ENCODE results near the gene TGDS.

DNA sequence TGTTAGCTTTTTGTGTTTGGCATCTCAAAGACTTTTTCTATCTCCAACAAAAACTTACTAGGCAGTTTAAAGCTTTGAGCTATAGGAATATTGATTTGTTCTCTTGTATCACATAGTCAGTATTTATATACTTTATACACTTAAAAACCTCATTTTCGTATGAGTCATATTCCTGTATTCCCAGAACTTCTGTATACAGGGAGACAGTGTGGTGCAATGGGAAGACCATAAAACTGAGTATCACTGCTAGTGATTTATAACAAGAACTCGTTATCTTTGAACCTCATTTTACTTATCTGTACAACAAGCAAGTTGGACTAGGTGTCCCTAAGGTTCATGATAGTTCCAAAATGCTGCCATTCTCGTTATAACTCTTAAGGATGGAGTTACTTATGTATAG is 12.0 kb upstream of the TGDS start:
- TF ChIP-seq, protein P1, sequence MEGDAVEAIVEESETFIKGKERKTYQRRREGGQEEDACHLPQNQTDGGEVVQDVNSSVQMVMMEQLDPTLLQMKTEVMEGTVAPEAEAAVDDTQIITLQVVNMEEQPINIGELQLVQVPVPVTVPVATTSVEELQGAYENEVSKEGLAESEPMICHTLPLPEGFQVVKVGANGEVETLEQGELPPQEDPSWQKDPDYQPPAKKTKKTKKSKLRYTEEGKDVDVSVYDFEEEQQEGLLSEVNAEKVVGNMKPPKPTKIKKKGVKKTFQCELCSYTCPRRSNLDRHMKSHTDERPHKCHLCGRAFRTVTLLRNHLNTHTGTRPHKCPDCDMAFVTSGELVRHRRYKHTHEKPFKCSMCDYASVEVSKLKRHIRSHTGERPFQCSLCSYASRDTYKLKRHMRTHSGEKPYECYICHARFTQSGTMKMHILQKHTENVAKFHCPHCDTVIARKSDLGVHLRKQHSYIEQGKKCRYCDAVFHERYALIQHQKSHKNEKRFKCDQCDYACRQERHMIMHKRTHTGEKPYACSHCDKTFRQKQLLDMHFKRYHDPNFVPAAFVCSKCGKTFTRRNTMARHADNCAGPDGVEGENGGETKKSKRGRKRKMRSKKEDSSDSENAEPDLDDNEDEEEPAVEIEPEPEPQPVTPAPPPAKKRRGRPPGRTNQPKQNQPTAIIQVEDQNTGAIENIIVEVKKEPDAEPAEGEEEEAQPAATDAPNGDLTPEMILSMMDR (conservative IDR thresholded peaks at IDR 0.05): no peak
- no peak for TF ChIP-seq ZFX (IDR thresholded peaks at IDR 0.05)

All from C4-2B (cell line).